ENCODE measurements around the gene TXNIP.

DNA sequence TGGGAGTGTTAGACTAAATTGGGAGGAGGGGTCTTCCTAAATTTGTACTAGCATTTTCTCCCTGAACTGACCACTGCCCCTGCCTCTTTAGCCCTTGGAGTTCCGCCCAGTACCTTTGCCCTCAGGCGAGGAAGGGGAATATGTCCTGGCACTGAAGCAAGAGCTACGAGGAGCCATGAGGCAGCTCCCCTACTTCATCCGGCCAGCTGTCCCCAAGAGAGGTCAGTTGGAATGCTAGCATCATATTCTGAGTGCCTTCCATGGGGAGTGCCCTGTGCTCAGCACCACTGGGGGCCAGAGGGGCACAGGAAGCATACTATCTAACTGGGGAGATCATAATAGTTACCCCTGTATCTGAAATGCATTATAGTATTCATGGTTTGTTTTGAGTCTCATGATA lies 21.2 kb downstream of the TXNIP start:
- TF ChIP-seq, protein P1, sequence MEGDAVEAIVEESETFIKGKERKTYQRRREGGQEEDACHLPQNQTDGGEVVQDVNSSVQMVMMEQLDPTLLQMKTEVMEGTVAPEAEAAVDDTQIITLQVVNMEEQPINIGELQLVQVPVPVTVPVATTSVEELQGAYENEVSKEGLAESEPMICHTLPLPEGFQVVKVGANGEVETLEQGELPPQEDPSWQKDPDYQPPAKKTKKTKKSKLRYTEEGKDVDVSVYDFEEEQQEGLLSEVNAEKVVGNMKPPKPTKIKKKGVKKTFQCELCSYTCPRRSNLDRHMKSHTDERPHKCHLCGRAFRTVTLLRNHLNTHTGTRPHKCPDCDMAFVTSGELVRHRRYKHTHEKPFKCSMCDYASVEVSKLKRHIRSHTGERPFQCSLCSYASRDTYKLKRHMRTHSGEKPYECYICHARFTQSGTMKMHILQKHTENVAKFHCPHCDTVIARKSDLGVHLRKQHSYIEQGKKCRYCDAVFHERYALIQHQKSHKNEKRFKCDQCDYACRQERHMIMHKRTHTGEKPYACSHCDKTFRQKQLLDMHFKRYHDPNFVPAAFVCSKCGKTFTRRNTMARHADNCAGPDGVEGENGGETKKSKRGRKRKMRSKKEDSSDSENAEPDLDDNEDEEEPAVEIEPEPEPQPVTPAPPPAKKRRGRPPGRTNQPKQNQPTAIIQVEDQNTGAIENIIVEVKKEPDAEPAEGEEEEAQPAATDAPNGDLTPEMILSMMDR (IDR thresholded peaks at IDR 0.05), result no peak
- TF ChIP-seq ZFX (IDR thresholded peaks at IDR 0.05; ENCODE audit: borderline replicate concordance), result no peak

Data from 22Rv1 (cell line).